HG03469 (cell line): ENCODE measurements around the gene ARHGEF12.

ENCODE experiments used
- ATAC-seq: cut with Tn5 transposase; IDR thresholded peaks from one replicate; pipeline ENCODE4 v1.9.1; 2021; ENCODE audit warnings: mild to moderate bottlenecking, moderate library complexity, moderate number of reproducible peaks; ENCODE audit not compliant: unreplicated experiment

The ARHGEF12 gene

DNA sequence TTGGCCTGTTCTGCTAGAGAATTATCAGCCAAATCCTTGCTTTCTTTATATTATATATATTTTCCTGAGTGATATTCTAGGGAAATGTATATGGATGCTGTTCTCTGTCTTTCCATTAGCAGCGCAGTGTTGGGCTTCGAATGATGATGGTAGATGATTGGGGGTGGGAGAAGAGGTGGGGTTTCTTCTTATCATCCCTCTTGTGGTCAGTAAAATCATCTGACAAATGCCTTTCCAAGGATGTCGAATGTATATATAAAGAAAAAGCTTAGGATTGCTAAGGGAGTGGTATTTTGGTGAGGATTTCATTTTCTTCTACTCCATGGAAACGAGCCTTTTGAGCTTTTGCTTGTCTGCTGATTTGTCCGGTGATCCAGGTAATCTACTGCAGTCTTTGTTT is 48.9 kb downstream of the ARHGEF12 start:
- no peak for ATAC-seq

DNA sequence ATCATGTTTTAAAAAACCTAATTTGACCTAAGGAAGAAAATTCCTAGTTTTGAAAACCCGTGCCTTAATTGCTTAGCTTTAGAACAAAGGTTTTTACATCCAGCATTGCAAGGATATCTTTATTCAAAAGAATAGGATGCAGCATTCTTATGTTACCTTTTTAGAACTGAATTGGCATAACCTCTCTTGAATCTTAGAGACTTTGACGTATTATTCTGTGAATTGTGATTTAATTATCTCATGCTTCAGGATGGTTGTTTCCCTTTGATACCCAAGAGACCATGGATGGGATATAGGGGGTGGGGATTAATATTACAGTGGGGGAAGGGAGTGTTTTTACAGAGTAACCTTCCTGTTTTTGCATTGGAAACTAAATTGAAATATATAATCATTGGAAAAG is 49.4 kb downstream of the ARHGEF12 start:
- no peak for ATAC-seq

DNA sequence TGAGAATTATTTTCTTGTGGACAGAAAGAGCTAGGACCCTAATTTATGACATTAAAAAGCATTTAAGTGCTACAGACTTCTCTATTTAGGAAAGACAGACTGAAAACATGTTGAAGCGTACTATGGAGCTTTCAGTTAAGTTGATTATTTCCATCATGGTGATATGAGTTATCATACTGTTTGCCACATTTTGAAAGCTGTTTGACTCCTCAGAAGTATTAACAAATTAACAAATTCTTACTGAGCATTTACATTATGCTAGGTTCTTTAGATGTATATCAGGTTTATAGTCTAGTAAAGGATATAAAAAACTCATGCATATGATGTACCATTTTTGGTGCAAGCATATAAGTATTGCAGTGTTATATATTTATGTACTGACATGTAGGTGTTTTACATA is 50.1 kb downstream of the ARHGEF12 start:
- no peak for ATAC-seq

DNA sequence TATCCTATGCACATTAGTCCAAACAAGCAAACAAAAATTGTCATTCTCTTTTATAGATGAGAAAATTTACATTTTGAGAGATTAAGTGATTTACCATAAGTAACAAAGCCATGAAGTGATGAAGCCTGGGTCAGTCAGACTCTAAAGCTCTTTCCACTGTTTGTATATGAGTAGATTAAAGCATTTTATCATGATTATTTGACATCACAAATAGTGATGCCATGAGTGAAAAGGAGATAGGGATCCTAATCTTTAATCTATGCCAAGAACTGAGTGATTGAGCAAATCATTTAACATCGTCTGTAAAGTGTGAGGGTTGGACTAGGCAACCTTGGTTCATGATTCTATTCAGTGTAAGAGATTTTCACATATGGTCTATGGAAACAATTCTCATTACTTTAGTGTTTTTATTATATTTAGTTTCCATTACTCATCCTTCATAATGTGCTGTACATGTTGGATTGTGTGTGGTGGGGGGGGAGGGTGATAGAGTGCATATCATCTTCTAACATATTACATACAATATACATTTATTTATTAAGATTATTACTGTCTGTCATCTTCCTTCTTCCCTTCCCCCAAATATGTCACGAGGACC is 50.7 kb downstream of the ARHGEF12 start:
- no peak for ATAC-seq

DNA sequence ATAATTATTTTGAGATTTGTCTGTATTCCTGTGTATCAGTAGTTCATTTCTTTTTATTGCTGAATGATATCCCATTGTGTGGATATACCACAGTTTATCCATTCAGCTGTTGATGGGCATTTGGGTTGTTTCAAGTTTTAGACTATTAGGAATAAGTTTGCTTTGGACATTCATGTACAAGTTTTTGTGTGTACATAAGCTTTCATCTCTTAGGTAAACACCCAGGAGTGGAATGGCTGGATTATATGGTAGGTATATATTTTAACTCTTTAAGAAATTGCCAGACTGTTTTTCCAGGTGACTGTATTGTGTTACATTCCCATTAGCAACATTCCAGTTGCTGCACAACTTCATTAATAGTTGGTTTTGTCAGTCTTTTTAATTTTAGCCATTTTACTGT is 52.0 kb downstream of the ARHGEF12 start:
- no peak for ATAC-seq

DNA sequence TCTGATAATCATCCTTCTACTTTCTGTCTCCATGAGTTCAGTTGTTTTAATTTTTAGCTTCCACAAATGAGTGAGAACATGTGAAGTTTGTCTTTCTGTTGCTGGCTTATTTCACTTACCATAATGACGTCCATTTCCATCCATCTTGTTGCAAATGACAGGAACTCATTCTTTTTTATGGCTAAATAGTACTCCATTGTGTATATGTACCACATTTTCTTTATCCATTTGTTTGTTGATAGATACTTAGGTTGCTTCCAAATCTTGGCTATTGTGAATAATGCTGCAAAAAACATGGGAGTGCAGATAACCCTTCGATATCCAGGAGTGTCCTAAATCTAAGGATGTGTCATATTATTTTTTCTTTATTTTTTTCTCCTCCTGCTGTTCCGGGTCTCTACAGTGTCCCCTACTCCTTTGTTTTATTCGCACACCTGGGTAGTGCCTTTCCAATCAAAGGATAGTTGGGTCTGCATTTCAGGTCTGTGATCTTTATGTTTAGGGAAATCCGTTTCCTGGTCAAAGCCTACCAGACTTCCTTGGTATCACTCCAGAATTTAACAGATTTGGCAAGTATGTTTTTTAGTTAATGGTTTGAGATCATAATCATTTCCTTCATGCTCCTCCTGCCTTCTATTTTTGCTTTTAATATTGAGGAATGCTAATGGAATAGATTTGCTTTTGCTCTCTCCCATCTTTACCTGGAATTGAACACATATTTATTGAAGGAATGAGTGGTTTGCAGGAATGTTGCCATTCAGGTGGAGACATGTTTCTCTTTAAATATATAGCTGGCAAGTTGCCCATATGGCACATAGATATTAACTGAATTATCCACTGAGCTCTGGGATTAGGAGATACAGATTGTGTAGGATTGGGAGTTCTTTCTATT is 53.7 kb downstream of the ARHGEF12 start:
- ATAC-seq: no peak

DNA sequence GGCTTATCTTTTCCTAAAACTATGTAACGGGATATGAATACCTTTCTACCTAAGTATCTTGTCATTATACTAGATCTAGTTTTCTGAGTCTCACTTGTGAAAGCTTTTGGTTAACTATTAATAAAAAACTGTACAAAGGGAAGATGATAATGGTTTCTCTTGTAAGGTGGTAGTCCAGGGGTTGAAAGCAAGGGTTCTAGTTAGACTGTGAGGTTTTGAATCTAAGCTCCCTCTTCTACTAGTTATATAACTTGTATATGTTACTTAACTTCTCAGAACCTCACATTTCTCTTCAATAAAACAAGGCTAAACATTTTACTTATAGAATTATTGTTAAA is 54.3 kb downstream of the ARHGEF12 start:
- no peak for ATAC-seq

DNA sequence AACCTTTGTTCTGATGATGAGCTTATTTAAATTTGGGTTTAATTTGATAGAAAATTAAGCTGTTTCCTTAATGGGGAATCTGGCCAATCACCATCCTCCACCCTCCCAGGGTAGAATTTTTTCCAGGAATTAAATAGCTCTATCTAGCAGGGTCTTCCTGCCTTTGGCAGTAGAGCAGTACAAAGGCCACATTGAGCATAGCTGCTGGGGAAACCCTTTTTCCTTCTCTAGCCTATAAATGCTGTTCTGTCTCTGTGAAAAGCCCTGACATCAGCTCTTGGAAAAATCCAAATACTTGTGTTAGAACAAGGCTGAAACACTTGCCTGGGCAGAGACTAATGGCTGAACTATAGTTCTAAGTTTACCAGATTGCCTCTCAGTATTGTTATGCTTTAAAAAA is 55.1 kb downstream of the ARHGEF12 start:
- ATAC-seq: no peak

DNA sequence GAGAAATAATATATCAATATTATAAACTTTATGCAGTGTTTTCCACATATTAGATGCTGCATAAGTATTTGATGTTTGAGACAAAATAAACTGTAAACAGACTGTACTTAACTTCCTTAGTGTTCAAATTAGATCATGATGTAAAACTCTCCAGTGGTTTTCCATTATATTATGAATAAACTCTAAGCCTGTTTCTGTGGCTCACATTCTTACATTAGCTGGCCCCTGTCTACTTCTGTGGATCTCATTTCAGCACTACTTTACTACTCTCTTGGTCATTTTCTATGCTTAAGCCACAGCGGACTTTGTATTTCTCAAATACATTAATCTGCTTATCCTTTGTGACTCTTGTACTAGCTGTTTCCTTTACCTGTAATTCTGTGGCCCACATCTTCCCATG is 55.6 kb downstream of the ARHGEF12 start:
- ATAC-seq: no peak

DNA sequence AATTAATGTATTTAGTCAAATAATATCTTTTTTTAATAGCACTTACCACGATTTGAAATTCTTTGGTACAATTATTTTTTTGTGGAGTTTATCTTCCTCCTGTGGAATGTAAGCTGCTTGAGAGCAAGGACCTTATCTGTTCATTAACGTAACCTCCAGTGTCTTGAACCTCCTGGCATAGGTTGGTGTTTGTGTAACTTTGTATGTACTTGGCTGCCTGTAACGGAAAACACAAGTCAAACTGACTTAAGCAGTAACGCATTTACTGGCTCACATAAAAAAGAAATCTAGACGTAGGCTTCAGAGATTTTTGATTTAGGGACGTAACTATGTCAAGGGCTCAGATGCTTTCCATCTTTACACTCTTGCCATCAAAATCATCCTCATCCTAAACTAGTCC is 56.1 kb downstream of the ARHGEF12 start:
- ATAC-seq: no peak

DNA sequence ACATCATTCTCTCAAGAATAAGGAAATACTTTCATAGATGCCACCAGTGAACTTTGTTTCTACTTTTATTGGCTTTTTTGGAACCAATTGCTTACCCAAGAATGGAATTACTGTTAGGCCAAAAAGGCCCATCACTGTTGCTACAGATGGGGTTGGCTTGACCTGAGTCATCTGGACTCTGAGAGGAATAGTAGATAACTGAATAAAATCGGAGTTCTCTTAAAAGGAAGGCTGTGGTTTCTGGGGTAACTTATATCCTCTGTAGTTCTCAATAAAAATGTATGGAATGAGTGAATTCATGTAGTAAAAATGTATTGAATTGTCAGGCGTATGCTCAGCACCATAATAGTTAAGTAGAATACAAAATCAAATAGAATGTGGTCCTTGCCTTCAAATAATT is 56.6 kb downstream of the ARHGEF12 start:
- no peak for ATAC-seq

DNA sequence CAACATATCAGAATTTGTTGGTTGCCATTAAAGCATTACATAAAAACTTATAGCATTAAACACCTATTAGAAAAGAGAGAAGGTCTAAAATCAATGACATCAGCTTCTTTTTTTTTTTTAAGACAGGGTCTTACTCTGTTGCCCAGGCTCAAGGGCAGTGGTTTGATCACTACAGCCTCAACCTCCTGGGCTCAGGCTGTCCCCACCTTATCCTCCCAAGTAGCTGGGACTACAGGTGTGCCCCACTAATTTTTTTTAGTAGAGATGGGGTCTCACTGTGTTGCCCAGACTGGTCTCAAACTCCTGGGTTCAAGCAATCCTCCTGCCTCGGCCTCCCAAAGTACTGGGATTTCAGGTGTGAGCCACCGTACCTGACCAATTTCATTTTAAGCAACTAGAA is 57.9 kb downstream of the ARHGEF12 start:
- no peak for ATAC-seq

DNA sequence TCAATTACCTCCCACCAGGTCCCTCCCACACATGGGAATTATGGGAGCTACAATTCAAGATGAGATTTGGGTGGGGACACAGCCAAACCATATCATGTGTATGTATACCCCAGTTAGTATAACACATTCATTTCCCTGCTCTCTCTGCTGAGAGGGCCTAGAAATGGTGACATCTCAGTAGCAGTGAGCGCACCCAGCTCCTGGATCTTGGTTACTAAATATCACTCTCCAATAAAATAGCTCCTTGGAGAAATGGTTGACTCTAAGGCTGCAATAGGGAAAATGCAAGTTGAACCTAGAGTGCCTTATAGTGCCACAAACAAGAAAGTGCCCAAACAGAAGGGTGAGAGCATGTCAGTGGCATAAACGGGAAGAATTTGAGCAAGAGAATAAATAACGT is 59.6 kb downstream of the ARHGEF12 start:
- ATAC-seq: no peak

DNA sequence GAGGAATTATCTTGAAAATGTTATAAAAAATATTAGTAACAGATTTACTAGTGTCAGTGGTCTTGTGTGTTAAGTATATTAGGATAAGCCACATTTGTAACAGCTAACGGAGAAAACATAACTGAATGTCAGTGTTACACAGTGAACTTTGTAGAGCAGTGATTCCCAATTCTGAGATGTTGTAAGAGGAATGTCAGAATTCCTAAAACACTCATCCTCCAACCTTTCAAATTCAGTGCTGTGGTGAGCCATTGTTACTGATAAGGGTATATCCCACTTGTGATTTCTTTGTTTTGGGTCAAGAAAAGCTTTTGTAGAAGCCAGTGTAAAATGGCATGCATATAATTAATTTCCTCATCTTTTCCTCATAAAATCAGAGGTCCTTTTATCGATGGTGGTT is 61.9 kb downstream of the ARHGEF12 start:
- no peak for ATAC-seq

DNA sequence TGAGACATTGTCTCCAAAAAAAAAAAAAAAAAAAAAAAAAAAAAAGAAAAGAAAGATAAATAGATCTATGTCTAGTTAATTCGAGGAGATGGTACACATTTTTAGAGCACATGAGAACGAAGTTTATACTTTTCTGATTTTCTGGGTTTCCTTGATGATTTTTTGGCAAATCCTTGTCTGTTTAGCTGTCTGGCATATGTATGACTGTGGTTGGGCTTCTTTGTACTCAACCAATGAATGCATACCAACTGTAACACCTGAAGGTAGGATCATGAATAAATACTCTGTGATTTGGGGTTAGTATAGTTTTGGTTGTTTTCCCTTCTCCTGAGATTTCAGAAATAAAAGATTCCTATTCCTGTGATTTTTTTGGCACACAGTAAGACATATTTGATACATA is 63.1 kb downstream of the ARHGEF12 start:
- ATAC-seq: no peak

DNA sequence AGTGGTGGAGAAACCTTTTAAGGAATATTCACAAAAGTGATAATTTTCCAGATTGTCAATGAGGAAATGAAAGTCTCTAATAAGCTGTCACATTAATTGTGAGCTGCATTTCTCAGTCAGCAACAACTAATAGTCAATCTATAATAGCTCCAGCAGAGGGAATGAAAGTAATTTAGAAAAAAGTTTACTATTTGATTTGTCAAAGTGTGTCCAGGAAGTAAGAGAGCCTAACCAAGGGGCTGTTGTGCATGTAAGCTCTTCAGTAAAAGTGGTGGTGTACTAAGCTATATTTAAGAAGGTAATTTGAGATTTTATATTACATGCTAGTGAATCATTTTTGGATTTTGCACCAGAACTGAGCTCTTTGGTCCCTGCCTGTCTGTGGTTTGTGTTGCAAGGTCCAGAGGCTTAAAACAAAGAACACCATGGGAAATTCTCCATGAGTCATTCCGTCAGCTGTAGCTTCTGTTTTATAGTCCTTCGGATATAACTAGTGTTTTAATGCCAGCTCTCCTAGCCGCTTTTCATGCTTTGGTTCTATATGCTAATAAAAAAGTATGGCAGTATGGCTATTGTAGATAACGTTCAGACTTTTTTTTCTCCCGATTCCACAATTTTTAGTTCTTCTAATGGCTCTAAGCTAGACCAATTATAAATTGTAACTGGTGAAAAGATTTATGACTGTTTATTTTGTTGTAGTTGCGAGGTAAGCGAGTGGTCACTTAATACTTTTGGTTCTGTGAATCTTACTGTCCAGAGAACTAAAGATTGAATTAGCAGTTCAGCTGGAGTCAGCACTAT is 64.6 kb downstream of the ARHGEF12 start:
- ATAC-seq: no peak

DNA sequence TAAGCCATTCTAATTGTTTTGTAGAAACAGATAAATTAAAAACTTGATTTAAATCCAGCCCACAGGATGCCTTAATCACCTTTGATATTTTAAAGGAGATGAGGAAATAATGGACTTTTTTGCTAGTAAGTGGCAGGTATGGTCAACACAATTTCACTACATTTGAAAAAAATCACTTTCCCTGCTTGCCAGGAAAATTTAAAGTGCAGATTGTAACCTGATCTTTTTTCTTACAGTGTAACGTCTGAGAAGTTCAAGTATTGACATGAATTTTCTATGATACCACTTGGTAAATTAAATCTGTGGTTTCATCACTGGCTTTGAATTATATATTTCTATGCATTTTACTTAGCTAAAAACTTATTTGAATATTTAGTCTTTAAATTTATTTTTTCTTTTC is 65.3 kb downstream of the ARHGEF12 start:
- ATAC-seq: no peak

DNA sequence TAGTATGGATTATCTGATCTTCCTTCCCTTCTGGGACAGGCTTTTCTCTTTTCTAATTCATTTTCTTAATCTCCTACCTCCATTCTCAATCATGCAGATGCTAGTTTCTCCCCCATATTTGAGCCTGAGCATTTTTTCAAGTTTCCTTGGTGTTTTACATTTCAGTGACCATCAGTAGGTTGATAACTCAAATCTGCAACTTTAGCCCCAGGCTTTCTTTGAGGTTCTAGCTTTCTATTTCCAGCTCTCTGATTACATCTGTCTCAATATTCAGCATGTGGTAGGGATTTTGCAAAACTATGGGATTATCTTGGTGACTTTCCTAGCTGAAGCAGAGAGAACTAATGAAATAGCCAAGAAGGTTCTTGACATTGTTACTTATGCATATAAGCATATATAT is 67.8 kb downstream of the ARHGEF12 start:
- no peak for ATAC-seq

DNA sequence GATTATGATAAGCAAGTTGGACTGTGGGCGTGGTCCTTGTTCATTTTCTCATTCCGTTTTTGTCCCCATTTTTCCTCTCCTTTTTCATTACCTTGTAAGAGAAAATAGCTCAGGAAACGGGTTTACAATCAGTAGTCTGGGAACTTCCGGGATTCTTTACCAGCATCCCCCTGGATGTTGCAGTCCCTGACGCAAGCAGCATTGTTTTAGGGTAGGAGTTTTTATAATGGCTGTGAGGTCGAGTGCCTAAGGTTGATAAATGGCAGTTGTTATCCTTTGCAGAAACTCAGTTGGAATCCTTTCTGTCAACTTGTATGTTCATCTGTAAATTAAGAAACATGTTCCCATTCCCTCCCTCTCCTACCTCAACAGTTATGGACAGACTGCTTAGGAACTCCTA is 68.3 kb downstream of the ARHGEF12 start:
- ATAC-seq: no peak

DNA sequence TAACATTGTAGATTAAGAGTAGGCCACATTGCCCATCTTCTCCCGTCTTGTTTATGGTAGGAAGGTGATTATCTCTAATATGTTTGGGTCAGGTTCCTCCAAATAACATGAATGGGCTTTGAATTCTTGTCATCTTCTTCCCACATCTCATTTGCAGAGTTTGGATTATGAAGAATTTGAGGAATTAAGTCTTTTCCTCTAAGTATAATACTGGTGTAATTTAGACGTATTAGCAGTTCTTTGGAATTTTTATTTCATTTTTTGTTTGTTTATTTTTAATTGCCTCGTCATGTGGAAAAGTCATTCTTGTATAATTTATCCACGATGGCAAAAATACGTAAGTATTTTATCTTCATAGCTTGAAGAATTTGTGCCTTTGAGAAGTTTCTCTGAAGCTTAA is 73.4 kb downstream of the ARHGEF12 start:
- ATAC-seq: no peak

DNA sequence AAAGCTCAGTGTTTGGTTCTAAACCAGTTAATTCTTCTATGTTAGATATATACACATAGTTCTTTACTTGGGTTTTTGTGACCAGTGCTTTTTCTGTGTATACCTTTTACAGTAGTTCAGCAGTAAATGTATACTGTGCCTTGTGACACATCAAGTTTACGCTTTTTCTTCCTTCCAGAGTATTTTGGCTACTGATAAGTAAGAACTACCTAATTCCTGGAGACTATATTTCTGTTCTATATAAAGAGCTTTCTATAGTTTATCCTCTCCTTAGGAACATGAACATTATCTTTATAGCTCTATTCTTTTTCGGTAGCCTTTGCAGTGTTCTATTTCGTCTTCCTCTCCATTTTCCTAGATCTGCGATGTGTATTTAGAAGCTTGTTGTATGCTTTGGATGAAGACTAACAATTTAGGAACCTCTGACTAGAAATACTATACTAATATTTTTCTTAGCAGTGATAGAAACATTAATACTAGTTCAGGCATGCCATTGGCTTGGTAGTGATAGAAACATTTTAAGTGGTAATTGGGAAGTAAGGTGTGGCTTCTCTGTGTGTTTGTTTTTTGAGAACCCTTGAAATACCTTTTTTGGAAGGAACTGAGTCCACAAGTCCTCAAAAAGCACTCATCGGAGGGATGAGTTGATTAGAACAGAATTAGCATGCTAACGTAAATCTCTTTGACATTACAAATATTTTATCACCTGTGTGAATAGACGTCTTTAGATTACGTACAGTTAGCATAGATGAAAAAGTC is 74.6 kb downstream of the ARHGEF12 start:
- no peak for ATAC-seq
